Ascending aorta (tissue), 2 donors: Measurements from ENCODE around the gene NPIPB2. TPM values are rescaled to one million over a fixed set of nuclear protein-coding genes. Genes with fewer than 3 reads are reported as not detected.

Experiments used
- DNase-seq, 2 donors: peaks; one replicate each; pipeline ENCODE4 v3.0.0-alpha.2; 2019; ENCODE audit warnings: low spot score in 2 of 2
- H3K27ac ChIP-seq, 2 donors: fragments of 200-600 bp; sonication (generic); one replicate each; pipeline ENCODE4 v1.5.1; 2016 to 2017; ENCODE audit warnings: mild to moderate bottlenecking in 1 of 2
- H3K27me3 ChIP-seq: fragments of 200-600 bp; sonication (generic); one replicate; pipeline ENCODE4 v1.5.1; 2017
- H3K36me3 ChIP-seq, 2 donors: fragments of 200-600 bp; sonication (generic); one replicate each; pipeline ENCODE4 v1.5.1; 2016
- H3K4me1 ChIP-seq, 2 donors: fragments of 200-600 bp; sonication (generic); one replicate each; pipeline ENCODE4 v1.5.1; 2016 to 2017; ENCODE audit warnings: mild to moderate bottlenecking in 1 of 2
- H3K4me3 ChIP-seq, 2 donors: fragments of 200-600 bp; sonication (generic); one replicate each; pipeline ENCODE4 v1.5.1; 2016 to 2017; ENCODE audit warnings: mild to moderate bottlenecking in 1 of 2
- H3K9me3 ChIP-seq, 2 donors: fragments of 200-600 bp; sonication (generic); one replicate each; pipeline ENCODE4 v1.5.1; 2016
- CTCF ChIP-seq, 3 experiments: fragments of 200-600 bp in 2 of 3; fragments of 450-650 bp in 1 of 3; sonication (generic) in 2 of 3; IDR thresholded peaks; one replicate each; pipeline ENCODE4 v1.5.1; 2016 to 2019; ENCODE audit warnings: antibody characterized with exemption in 3 of 3, mild to moderate bottlenecking in 1 of 3, moderate library complexity in 1 of 3
- intact Hi-C: fragments of 100-400 bp; cut with DNase I; formaldehyde crosslinking; loops from one replicate; pipeline ENCODE4 v1.15.1; 2023
- total RNA-seq: library from RNA; depleted of rRNA; stranded (reverse); fragments of >200 nt; gene quantifications from one replicate; pipeline ENCODE4 v1.1.0, GENCODE V29; 2016

The NPIPB2 gene
- total RNA-seq, 1 donor from 2014 or later = 28.1 TPM

DNA sequence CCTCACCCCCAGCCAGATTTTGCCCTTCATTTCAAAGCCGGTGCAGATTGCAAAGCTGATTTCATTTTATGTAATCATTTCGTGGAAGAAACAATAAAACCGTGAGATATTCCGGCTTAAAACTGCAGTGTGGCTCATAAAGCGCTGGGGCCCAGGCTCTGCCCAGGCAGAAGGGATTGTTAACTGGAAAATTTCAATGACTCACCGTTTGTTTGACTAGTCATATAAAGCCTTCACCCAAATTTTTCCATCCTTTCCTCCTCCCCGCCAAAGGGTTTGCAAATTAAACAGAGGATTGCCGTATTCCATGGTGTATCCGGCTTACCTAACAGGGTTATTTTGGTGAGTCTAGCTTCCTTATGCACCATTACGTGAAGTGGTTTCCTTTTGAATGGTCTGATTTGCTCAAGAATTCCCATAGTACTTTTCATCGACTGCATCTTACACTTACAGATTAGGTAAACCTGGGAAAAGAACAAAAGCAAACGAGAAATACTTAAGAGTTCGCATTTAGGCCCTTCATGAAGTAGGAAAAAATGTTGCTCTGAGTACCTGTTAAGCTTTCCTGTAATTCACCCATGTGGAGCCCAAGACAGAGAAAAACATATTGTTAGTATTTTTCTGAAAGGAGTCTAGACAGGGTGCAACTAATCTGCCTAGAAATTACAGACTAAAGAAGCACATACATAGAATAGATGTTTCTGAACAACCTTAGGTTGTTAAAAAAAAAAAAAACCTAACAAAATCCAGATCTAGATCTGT is 25.1 kb downstream of the NPIPB2 start:
- Histone ChIP-seq H3K27me3 (no peaks in the 10 kb centered on the region), H3K4me3 (peak overlapping the region; percentile 62 to 87), H3K4me1 (peaks cover 0 to 18% of the 10 kb centered on the region in 2 donors), H3K36me3 (no peaks in the 10 kb centered on the region), H3K27ac (peak overlapping the region; percentile 75 to 84), H3K9me3 (no peaks in the 10 kb centered on the region)
- peak in 1 of 2 donors; percentile 69 for DNase-seq
- TF ChIP-seq CTCF (IDR thresholded peaks at IDR 0.05) = no peak
- intact Hi-C loops = loop anchor here (1.0 to 5.0 kb wide), 4 partner anchors 60 to 174 kb away; partner anchors contain the start of genes RSL1D1, SNX29, TXNDC11 and ZC3H7A

DNA sequence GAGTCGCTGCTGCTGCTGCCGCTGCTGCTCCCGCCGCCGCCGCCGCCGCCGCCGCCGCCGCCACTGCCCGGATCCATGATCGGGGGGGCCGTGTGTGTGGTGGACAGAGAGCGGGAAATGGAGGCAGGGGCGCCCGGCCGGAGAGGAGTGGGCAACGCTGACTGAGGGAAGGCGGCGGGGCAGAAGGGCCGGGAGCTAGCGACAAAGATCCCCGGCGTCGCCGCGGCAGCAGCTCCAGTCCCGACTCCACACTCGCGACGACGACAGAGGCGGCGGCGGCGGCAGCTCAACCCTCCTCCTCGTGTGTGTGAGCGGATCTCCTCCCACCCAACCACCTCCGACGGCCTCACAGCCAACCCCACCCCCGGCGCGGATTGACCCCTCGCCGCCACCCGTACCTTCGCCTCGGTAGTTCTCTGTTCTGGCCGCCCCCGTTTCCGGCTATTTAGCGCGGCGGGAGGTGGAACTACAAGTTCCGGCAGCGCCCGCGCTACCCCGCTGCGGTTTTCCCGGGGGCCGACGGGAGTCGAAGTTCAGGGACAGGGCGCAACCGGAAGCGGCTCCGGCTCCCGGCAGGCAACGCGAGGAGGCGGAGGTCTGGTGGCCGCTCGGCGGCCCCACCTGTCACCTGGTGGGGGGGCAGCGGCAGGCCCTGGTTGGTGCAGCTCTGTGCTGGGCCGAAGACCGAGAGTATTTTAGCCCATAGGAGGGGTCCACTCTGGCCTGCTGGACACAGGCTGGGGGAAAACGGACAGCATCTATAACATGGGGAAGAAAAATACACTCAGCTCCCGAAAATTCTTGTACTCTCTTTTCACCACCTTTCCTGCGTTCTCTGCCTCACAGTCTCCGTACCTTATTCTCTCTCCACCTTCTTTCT is 26.0 kb downstream of the NPIPB2 start, which contains the start of gene GSPT1:
TSS of gene GSPT1 (minus strand) at position 313 of the 880 bp plus-strand sequence. CDS start at position 77, 236 bp downstream.
- no peak for TF ChIP-seq CTCF (IDR thresholded peaks at IDR 0.05)
- peak within 1 kb of the TSS; percentile 93 for H3K27ac ChIP-seq
- peak within 1 kb of the TSS; percentile 87 to 99 for H3K4me3 ChIP-seq
- peak; percentile 97 to 100 for DNase-seq
- H3K27me3 ChIP-seq = no peaks in the 10 kb centered on the region
- H3K36me3 ChIP-seq = no peaks in the 10 kb centered on the region
- intact Hi-C loops = loop anchor here (1.0 to 5.0 kb wide), 5 partner anchors 60 to 174 kb away; partner anchors contain the start of genes RSL1D1, SNX29, TXNDC11 and ZC3H7A
- H3K9me3 ChIP-seq = no peaks in the 10 kb centered on the region
- peaks cover 0 to 23% of the 10 kb centered on the region in 2 donors for H3K4me1 ChIP-seq

DNA sequence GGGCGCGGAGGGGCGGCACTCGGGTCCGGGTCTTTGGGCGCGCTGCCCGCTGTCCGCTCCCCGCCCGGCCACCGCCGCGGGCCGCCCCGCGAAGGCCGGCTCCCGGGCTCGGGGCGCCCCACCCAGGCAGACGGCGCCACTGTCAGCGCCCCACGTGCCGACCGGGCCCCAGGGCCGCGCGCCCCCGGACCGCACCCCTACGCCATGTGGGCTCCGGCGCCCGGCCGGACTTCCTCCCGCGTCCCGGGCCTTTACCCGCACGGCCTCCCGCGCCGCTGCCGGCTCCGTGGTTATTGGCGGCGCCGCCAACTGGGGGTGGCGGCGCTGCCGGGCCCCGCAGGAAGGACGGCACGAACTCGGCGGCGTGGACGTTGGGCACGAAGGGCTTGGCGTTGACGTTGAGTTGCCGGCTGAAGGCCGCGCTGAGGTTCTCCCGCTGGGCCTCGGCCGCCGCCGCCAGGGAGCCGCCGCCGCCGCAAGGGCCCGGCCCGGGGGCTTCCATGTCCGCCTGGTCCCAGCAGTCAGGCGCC is 26.7 kb downstream of the NPIPB2 start:
- Histone ChIP-seq H3K27me3 (no peaks in the 10 kb centered on the region), H3K4me3 (peak overlapping the region; percentile 87 to 99), H3K9me3 (no peaks in the 10 kb centered on the region), H3K4me1 (peaks cover 0 to 30% of the 10 kb centered on the region in 2 donors), H3K36me3 (no peaks in the 10 kb centered on the region), H3K27ac (peak overlapping the region; percentile 93)
- peak in 1 of 2 donors; percentile 74 for DNase-seq
- intact Hi-C loops = loop anchor here (2.0 to 5.0 kb wide), 2 partner anchors 118 to 148 kb away; partner anchors contain the start of gene ZC3H7A
- no peak for TF ChIP-seq CTCF (IDR thresholded peaks at IDR 0.05)

- no peak for TF ChIP-seq CTCF (IDR thresholded peaks at IDR 0.05)
- Histone ChIP-seq H3K4me1 (peaks cover 0 to 36% of the 10 kb centered on the region in 2 donors), H3K9me3 (no peaks in the 10 kb centered on the region), H3K27ac (peak overlapping the region; percentile 63 to 93), H3K36me3 (no peaks in the 10 kb centered on the region), H3K27me3 (no peaks in the 10 kb centered on the region), H3K4me3 (peak overlapping the region; percentile 87 to 99)
- intact Hi-C loops = loop anchor here (2.0 to 5.0 kb wide), 2 partner anchors 117 to 148 kb away; partner anchors contain the start of gene ZC3H7A
- peak in 1 of 2 donors; percentile 68 for DNase-seq
Measured at GRCh38 chr16:11914210-11915113, 27.4 kb downstream of the NPIPB2 start.
